Astrocyte (in vitro differentiated cells and primary cell): ENCODE measurements around the gene DYRK1A. TPM values are rescaled to one million over a fixed set of nuclear protein-coding genes. Genes with fewer than 3 reads are reported as not detected.

Experiments used
- DNase-seq: peaks from one replicate; pipeline ENCODE4 v3.0.0-alpha.2; 2010; ENCODE audit warnings: low read depth
- FAIRE-seq: peaks from 2 replicates; lab custom pipeline; 2011; peaks lifted over from hg19 to GRCh38; lab: Jason Lieb, UNC
- H2AFZ ChIP-seq: 2 replicates; pipeline ENCODE4 v1.6.0; 2012; ENCODE audit warnings: low read depth, low read length, inconsistent platforms
- H3K27ac ChIP-seq: 2 replicates; pipeline ENCODE4 v1.5.1; 2011; ENCODE audit warnings: low read depth, low read length, inconsistent platforms
- H3K27me3 ChIP-seq: 2 replicates; pipeline ENCODE4 v1.6.0; 2011; ENCODE audit warnings: low read length, inconsistent platforms; ENCODE audit not compliant: insufficient read depth
- H3K36me3 ChIP-seq: 2 replicates; pipeline ENCODE4 v1.5.1; 2011; ENCODE audit warnings: low read length, inconsistent platforms; ENCODE audit not compliant: insufficient read depth
- H3K4me1 ChIP-seq: 2 replicates; pipeline ENCODE4 v1.5.1; 2011; ENCODE audit warnings: low read length, inconsistent platforms; ENCODE audit not compliant: insufficient read depth
- H3K4me2 ChIP-seq: 2 replicates; pipeline ENCODE4 v1.6.0; 2012; ENCODE audit warnings: low read length, inconsistent platforms
- H3K4me3 ChIP-seq: 2 replicates; pipeline ENCODE4 v1.5.1; 2011; ENCODE audit warnings: low read depth, mild to moderate bottlenecking, low read length, inconsistent platforms; ENCODE audit not compliant: insufficient read depth
- H3K79me2 ChIP-seq: 2 replicates; pipeline ENCODE4 v1.6.0; 2012; ENCODE audit warnings: mild to moderate bottlenecking, low read length, inconsistent platforms; ENCODE audit not compliant: insufficient read depth
- H3K9ac ChIP-seq: 2 replicates; pipeline ENCODE4 v1.6.0; 2012; ENCODE audit warnings: mild to moderate bottlenecking, low read length, inconsistent platforms
- H3K9me3 ChIP-seq: 2 replicates; pipeline ENCODE4 v1.5.1; 2012; ENCODE audit warnings: low read depth, mild to moderate bottlenecking, low read length, inconsistent platforms; ENCODE audit not compliant: insufficient read depth
- H4K20me1 ChIP-seq: 2 replicates; pipeline ENCODE4 v1.6.0; 2012; ENCODE audit warnings: low read length, inconsistent platforms; ENCODE audit not compliant: insufficient read depth
- H3K27ac Mint-ChIP-seq: one replicate; pipeline ENCODE4 v1.8.0; 2021; ENCODE audit warnings: mild to moderate bottlenecking, mixed read lengths; ENCODE audit not compliant: unreplicated experiment
- H3K27me3 Mint-ChIP-seq: one replicate; pipeline ENCODE4 v1.8.0; 2021; ENCODE audit warnings: low read depth, mixed read lengths; ENCODE audit not compliant: unreplicated experiment
- H3K36me3 Mint-ChIP-seq: one replicate; pipeline ENCODE4 v1.8.0; 2021; ENCODE audit warnings: low read depth, mixed read lengths; ENCODE audit not compliant: unreplicated experiment
- H3K4me1 Mint-ChIP-seq: one replicate; pipeline ENCODE4 v1.8.0; 2021; ENCODE audit warnings: low read depth, mixed read lengths; ENCODE audit not compliant: unreplicated experiment
- H3K4me3 Mint-ChIP-seq: one replicate; pipeline ENCODE4 v1.8.0; 2021; ENCODE audit warnings: mild to moderate bottlenecking, moderate library complexity, mixed read lengths; ENCODE audit not compliant: unreplicated experiment
- H3K9me3 Mint-ChIP-seq: one replicate; pipeline ENCODE4 v1.8.0; 2021; ENCODE audit warnings: mild to moderate bottlenecking, mixed read lengths; ENCODE audit not compliant: unreplicated experiment
- EZH2 ChIP-seq: IDR thresholded peaks from 2 replicates; pipeline ENCODE4 v1.6.1; 2012; ENCODE audit warnings: mild to moderate bottlenecking, low read length, inconsistent platforms; ENCODE audit not compliant: insufficient read depth
- total RNA-seq: library from RNA; stranded (reverse); gene quantifications from 2 replicates; pipeline ENCODE4 v1.2.1, GENCODE V29; 2021
- TF ChIP-seq, protein P1 (sequence below): IDR thresholded peaks from 2 replicates; pipeline ENCODE4 v1.5.1; 2011; ENCODE audit warnings: low read depth, mild to moderate bottlenecking, inconsistent platforms, low read length, moderate library complexity; ENCODE audit not compliant: insufficient read depth

The DYRK1A gene
- total RNA-seq, 1 donor from 2014 or later = 44.6 TPM

DNA sequence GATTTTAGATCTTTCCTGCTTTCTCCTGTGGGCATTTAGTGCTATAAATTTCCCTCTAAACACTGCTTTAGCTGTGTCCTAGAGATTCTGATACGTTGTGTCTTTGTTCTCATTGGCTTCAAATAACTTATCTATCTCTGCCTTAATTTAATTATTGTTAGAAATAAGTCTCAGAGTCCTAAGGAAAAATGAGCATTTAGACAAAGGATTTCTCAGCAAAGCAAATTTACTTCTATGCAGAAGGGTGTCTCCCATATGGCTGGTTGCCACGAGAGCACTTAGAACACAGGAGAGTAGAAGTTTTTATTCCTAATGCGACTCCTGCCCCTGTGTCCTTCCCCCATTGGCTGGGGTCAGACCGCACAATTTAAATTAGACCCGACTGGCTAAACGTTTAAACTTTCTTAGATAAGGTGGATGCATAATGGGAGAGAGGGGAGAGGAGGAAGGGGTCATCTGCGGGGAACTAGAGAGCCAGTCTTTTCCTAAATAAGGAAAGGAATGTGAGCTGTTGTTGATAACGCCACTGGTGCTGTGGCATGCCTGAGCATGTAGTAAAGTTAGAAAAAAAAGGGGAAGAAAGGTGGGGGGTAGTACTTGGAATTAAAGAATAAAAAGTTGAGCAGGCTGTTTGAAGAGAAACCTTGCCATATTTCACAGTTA, 170.2 kb downstream of the DYRK1A start:
- peaks cover 3% of the 10 kb centered on the region for H3K27me3 Mint-ChIP-seq
- peaks cover 8% of the 10 kb centered on the region for H3K4me1 Mint-ChIP-seq
- FAIRE-seq (no peak), DNase-seq (no peak)
- H3K9me3 ChIP-seq = no peaks in the 10 kb centered on the region
- no peaks in the 10 kb centered on the region for H3K79me2 ChIP-seq
- peaks cover 17% of the 10 kb centered on the region for H3K9me3 Mint-ChIP-seq
- H3K4me3 ChIP-seq = no peak overlapping the region
- peaks cover 5% of the 10 kb centered on the region for H3K36me3 Mint-ChIP-seq
- no peak for TF ChIP-seq EZH2
- TF ChIP-seq, protein P1, sequence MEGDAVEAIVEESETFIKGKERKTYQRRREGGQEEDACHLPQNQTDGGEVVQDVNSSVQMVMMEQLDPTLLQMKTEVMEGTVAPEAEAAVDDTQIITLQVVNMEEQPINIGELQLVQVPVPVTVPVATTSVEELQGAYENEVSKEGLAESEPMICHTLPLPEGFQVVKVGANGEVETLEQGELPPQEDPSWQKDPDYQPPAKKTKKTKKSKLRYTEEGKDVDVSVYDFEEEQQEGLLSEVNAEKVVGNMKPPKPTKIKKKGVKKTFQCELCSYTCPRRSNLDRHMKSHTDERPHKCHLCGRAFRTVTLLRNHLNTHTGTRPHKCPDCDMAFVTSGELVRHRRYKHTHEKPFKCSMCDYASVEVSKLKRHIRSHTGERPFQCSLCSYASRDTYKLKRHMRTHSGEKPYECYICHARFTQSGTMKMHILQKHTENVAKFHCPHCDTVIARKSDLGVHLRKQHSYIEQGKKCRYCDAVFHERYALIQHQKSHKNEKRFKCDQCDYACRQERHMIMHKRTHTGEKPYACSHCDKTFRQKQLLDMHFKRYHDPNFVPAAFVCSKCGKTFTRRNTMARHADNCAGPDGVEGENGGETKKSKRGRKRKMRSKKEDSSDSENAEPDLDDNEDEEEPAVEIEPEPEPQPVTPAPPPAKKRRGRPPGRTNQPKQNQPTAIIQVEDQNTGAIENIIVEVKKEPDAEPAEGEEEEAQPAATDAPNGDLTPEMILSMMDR = no peak
- H2AFZ ChIP-seq = no peak overlapping the region
- H3K27me3 ChIP-seq = peaks cover 4% of the 10 kb centered on the region
- H3K27ac Mint-ChIP-seq = peak overlapping the region; percentile 87
- H3K4me3 Mint-ChIP-seq = no peak overlapping the region
- no peak overlapping the region for H3K4me2 ChIP-seq
- peaks cover 6% of the 10 kb centered on the region for H3K4me1 ChIP-seq
- H3K9ac ChIP-seq = no peak overlapping the region
- H4K20me1 ChIP-seq = no peaks in the 10 kb centered on the region
- H3K36me3 ChIP-seq = no peaks in the 10 kb centered on the region
- no peak overlapping the region for H3K27ac ChIP-seq

- Mint-ChIP-seq H3K27me3 (peaks cover 3% of the 10 kb centered on the region), H3K4me3 (no peak overlapping the region), H3K27ac (peak overlapping the region; percentile 87), H3K4me1 (peaks cover 8% of the 10 kb centered on the region), H3K9me3 (peaks cover 17% of the 10 kb centered on the region), H3K36me3 (peaks cover 5% of the 10 kb centered on the region)
- TF ChIP-seq EZH2 = no peak
- TF ChIP-seq, protein P1 = no peak
- H3K4me2 ChIP-seq = no peak overlapping the region
- H3K27ac ChIP-seq = no peak overlapping the region
- no peaks in the 10 kb centered on the region for H3K36me3 ChIP-seq
- no peaks in the 10 kb centered on the region for H3K79me2 ChIP-seq
- H3K9me3 ChIP-seq = no peaks in the 10 kb centered on the region
- peaks cover 6% of the 10 kb centered on the region for H3K4me1 ChIP-seq
- no peak overlapping the region for H3K9ac ChIP-seq
- no peak overlapping the region for H2AFZ ChIP-seq
- H3K27me3 ChIP-seq = peaks cover 4% of the 10 kb centered on the region
- no peaks in the 10 kb centered on the region for H4K20me1 ChIP-seq
- FAIRE-seq (no peak), DNase-seq (no peak)
- H3K4me3 ChIP-seq = no peak overlapping the region
Observed at GRCh38 chr21:37537391-37537996, 170.9 kb downstream of the DYRK1A start.
